MCF 10A (cell line): ENCODE data around the gene ATP5F1D. TPM values are rescaled to one million over a fixed set of nuclear protein-coding genes. Genes with fewer than 3 reads are reported as not detected.

Source experiments
- BruUV-seq: library from RNA; stranded (reverse); fragments of 400-500 nt; replicated peaks from 2 replicates; lab custom pipeline; 2021; lab: Mats Ljungman, UMichigan
- CTCF ChIA-PET: fragments of 300-600 bp; sonication (Branson Sonifier 250); formaldehyde crosslinking; extraction: SDS; loops from one replicate; lab custom pipeline; 2021; ENCODE audit warnings: antibody characterized with exemption, inconsistent platforms; lab: Yijun Ruan, JAX
- POLR2A ChIA-PET: fragments of 300-600, 350-650 bp; sonication (Branson Sonifier 250); formaldehyde crosslinking; extraction: SDS; loops from one replicate; lab custom pipeline; 2020; ENCODE audit warnings: antibody characterized with exemption, inconsistent platforms; lab: Yijun Ruan, JAX
- DNase-seq: peaks from one replicate; pipeline ENCODE4 v3.0.0-alpha.2; 2018; ENCODE audit not compliant: unreplicated experiment
- H3K27ac Mint-ChIP-seq: one replicate; pipeline ENCODE4 v1.8.0; 2022; ENCODE audit warnings: mild to moderate bottlenecking, low read depth, mixed read lengths; ENCODE audit not compliant: unreplicated experiment
- H3K27me3 Mint-ChIP-seq: one replicate; pipeline ENCODE4 v1.8.0; 2022; ENCODE audit warnings: mixed read lengths; ENCODE audit not compliant: insufficient read depth, unreplicated experiment
- H3K36me3 Mint-ChIP-seq: one replicate; pipeline ENCODE4 v1.8.0; 2022; ENCODE audit warnings: mild to moderate bottlenecking, moderate library complexity, mixed read lengths; ENCODE audit not compliant: insufficient read depth, unreplicated experiment
- H3K4me1 Mint-ChIP-seq: one replicate; pipeline ENCODE4 v1.8.0; 2022; ENCODE audit warnings: mixed read lengths; ENCODE audit not compliant: insufficient read depth, unreplicated experiment
- H3K4me3 Mint-ChIP-seq: one replicate; pipeline ENCODE4 v1.8.0; 2022; ENCODE audit warnings: mild to moderate bottlenecking, moderate library complexity, mixed read lengths; ENCODE audit not compliant: unreplicated experiment
- H3K9me3 Mint-ChIP-seq: one replicate; pipeline ENCODE4 v1.8.0; 2022; ENCODE audit warnings: mixed read lengths; ENCODE audit not compliant: unreplicated experiment
- intact Hi-C: fragments of 100-400 bp; cut with micrococcal nuclease; formaldehyde crosslinking; loops from 2 replicates; pipeline ENCODE4 v1.14.1; 2022
- total RNA-seq: library from RNA; stranded (reverse); gene quantifications from 2 replicates; pipeline ENCODE4 v1.2.3, GENCODE V29; 2022
- TF ChIP-seq, protein P1 (sequence below): fragments of 200-600 bp; IDR thresholded peaks from one replicate; pipeline ENCODE4 v1.8.0; 2022; ENCODE audit warnings: antibody characterized with exemption, mild to moderate bottlenecking; ENCODE audit not compliant: unreplicated experiment

Gene ATP5F1D
- total RNA-seq, 1 experiment from 2014 or later: 258 TPM

DNA sequence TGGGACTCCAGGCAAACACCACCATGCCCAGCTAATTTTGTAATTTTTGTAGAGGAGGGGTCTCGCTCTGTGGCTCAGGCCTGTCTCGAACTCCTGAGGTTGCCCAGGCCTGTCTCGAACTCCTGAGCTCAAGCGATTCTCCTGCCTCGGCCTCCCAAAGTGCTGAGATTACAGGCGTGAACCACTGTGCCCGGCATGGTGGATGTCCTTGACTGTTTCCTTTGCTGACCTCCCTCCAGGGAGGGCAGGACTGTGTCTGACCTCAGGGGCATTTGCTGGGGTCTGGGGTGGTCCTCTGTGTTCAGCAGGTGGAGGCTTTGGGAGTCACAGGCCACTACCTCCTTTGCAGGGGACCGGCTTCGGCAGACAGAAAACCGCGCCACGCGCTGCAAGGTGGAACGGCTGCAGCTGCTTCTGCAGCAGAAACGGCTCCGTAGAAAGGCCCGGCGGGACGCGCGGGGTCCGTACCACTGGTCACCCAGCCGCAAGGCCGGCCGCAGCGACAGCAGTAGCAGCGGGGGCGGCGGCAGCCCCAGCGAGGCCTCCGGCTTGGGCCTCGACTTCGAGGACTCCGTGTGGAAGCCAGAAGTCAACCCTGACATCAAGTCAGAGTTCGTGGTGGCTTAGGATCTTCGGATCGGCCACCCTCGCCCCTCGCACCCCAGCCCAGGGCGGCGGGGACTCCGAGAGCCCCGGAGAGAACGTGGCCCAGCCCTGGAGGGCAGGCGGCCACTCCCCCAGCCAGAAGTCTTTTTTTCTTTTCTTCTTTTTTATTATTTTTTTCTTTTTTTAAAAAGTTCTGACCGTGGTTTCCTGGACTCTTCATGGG lies 15.3 kb downstream of the ATP5F1D start:
- CTCF ChIA-PET: interaction anchor here (2.7 kb wide), 1 partner anchor 10 kb away, joined by 11 read pairs; no protein-coding TSS in a partner anchor
- Mint-ChIP-seq H3K27me3 (no peaks in the 10 kb centered on the region), H3K4me3 (no peak overlapping the region), H3K9me3 (no peaks in the 10 kb centered on the region), H3K27ac (no peak overlapping the region), H3K4me1 (peaks cover 22% of the 10 kb centered on the region), H3K36me3 (peaks cover 80% of the 10 kb centered on the region)
- intact Hi-C loops: no loop called here
- TF ChIP-seq, protein P1, sequence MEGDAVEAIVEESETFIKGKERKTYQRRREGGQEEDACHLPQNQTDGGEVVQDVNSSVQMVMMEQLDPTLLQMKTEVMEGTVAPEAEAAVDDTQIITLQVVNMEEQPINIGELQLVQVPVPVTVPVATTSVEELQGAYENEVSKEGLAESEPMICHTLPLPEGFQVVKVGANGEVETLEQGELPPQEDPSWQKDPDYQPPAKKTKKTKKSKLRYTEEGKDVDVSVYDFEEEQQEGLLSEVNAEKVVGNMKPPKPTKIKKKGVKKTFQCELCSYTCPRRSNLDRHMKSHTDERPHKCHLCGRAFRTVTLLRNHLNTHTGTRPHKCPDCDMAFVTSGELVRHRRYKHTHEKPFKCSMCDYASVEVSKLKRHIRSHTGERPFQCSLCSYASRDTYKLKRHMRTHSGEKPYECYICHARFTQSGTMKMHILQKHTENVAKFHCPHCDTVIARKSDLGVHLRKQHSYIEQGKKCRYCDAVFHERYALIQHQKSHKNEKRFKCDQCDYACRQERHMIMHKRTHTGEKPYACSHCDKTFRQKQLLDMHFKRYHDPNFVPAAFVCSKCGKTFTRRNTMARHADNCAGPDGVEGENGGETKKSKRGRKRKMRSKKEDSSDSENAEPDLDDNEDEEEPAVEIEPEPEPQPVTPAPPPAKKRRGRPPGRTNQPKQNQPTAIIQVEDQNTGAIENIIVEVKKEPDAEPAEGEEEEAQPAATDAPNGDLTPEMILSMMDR: no peak
- POLR2A ChIA-PET: interaction anchor here (3.0 to 3.2 kb wide), 2 partner anchors 9 to 12 kb away, joined by 11 to 23 read pairs; partner anchors contain the start of gene CIRBP
- DNase-seq: no peak
- no TSS peak for BruUV-seq

DNA sequence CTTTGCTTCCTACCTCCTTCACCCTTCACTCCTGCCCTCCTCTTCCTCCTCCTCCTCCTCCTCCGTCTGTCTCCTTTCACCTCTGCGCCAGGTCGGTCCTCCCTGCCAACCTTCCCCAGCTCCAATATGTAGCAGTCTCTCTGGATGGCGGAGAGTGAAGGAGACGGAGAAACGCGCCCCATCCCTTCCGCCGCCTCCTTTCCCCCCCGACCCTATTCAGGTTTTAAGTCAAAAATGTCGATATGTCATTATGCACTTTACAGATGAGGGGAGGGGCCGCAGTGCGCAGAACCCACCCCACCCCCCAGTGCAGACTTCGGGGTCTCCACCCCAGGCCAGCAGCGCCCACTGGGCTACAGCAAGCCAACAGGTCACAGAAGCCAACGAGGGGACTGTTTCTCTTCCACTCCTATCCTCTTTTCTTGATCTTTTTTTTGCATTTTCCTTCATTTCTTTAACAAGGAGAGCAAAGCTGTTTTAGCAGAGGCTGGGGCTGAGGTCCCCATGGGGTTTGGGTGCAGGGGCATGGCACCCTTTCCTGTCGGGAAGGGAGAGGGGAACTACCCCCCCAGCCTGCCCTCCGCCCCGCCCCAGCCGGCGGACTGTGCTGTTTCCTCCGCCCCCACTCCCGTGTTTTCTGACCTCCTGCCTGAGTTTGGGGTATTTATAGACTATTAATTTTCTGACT lies 16.1 kb downstream of the ATP5F1D start:
- ChIA-PET CTCF (interaction anchor here (2.7 kb wide), 1 partner anchor 9 kb away, joined by 11 read pairs; no protein-coding TSS in a partner anchor), POLR2A (interaction anchor here (0.8 to 3.2 kb wide), 4 partner anchors 9 to 153 kb away, joined by 3 to 23 read pairs (median 8); partner anchors contain the start of genes CIRBP and GPX4)
- intact Hi-C loops: no loop called here
- H3K4me3 Mint-ChIP-seq: no peak overlapping the region
- H3K9me3 Mint-ChIP-seq: no peaks in the 10 kb centered on the region
- H3K27ac Mint-ChIP-seq: no peak overlapping the region
- TF ChIP-seq, protein P1: no peak
- DNase-seq: no peak
- peaks cover 29% of the 10 kb centered on the region for H3K4me1 Mint-ChIP-seq
- BruUV-seq: no TSS peak
- H3K27me3 Mint-ChIP-seq: no peaks in the 10 kb centered on the region
- peaks cover 73% of the 10 kb centered on the region for H3K36me3 Mint-ChIP-seq

DNA sequence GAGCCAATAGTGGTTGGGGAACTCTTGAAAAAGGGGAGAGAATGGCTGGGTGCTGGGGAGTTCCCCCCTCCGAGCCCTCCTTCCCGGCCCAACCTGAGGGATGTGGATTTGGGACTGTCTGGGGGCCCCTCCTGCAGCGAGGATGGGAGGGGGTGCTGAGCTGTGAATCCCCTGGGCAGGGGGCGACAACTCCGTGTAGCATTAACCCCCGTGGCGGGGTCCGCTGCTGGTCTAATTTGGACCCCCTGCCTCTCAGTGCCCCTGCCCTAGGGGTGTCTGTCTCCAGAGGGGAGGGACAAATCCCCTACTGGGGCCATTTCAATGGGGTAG lies 16.6 kb downstream of the ATP5F1D start:
- Mint-ChIP-seq H3K9me3 (no peaks in the 10 kb centered on the region), H3K27me3 (no peaks in the 10 kb centered on the region), H3K36me3 (peaks cover 69% of the 10 kb centered on the region), H3K27ac (peak overlapping the region; percentile 92), H3K4me1 (peaks cover 34% of the 10 kb centered on the region), H3K4me3 (no peak overlapping the region)
- intact Hi-C loops: no loop called here
- no peak for DNase-seq
- ChIA-PET CTCF (interaction anchor here (0.6 to 2.7 kb wide), 2 partner anchors 8 to 11 kb away, joined by 3 to 11 read pairs; no protein-coding TSS in a partner anchor), POLR2A (interaction anchor here (0.8 to 1.7 kb wide), 3 partner anchors 8 to 154 kb away, joined by 3 to 6 read pairs (median 5); partner anchors contain the start of gene GPX4)
- TF ChIP-seq, protein P1: no peak
- BruUV-seq: TSS peak; percentile 17
